Astrocyte (in vitro differentiated cells and primary cell): ENCODE data around the gene CPHXL. TPM values are rescaled to one million over a fixed set of nuclear protein-coding genes. Genes with fewer than 3 reads are reported as not detected.

Experiments
- DNase-seq: peaks from one replicate; pipeline ENCODE4 v3.0.0-alpha.2; 2010; ENCODE audit warnings: low read depth
- FAIRE-seq: peaks from 2 replicates; lab custom pipeline; 2011; peaks lifted over from hg19 to GRCh38; lab: Jason Lieb, UNC
- H2AFZ ChIP-seq: 2 replicates; pipeline ENCODE4 v1.6.0; 2012; ENCODE audit warnings: low read depth, low read length, inconsistent platforms
- H3K27ac ChIP-seq: 2 replicates; pipeline ENCODE4 v1.5.1; 2011; ENCODE audit warnings: low read depth, low read length, inconsistent platforms
- H3K27me3 ChIP-seq: 2 replicates; pipeline ENCODE4 v1.6.0; 2011; ENCODE audit warnings: low read length, inconsistent platforms; ENCODE audit not compliant: insufficient read depth
- H3K36me3 ChIP-seq: 2 replicates; pipeline ENCODE4 v1.5.1; 2011; ENCODE audit warnings: low read length, inconsistent platforms; ENCODE audit not compliant: insufficient read depth
- H3K4me1 ChIP-seq: 2 replicates; pipeline ENCODE4 v1.5.1; 2011; ENCODE audit warnings: low read length, inconsistent platforms; ENCODE audit not compliant: insufficient read depth
- H3K4me2 ChIP-seq: 2 replicates; pipeline ENCODE4 v1.6.0; 2012; ENCODE audit warnings: low read length, inconsistent platforms
- H3K4me3 ChIP-seq: 2 replicates; pipeline ENCODE4 v1.5.1; 2011; ENCODE audit warnings: low read depth, mild to moderate bottlenecking, low read length, inconsistent platforms; ENCODE audit not compliant: insufficient read depth
- H3K79me2 ChIP-seq: 2 replicates; pipeline ENCODE4 v1.6.0; 2012; ENCODE audit warnings: mild to moderate bottlenecking, low read length, inconsistent platforms; ENCODE audit not compliant: insufficient read depth
- H3K9ac ChIP-seq: 2 replicates; pipeline ENCODE4 v1.6.0; 2012; ENCODE audit warnings: mild to moderate bottlenecking, low read length, inconsistent platforms
- H3K9me3 ChIP-seq: 2 replicates; pipeline ENCODE4 v1.5.1; 2012; ENCODE audit warnings: low read depth, mild to moderate bottlenecking, low read length, inconsistent platforms; ENCODE audit not compliant: insufficient read depth
- H4K20me1 ChIP-seq: 2 replicates; pipeline ENCODE4 v1.6.0; 2012; ENCODE audit warnings: low read length, inconsistent platforms; ENCODE audit not compliant: insufficient read depth
- H3K27ac Mint-ChIP-seq: one replicate; pipeline ENCODE4 v1.8.0; 2021; ENCODE audit warnings: mild to moderate bottlenecking, mixed read lengths; ENCODE audit not compliant: unreplicated experiment
- H3K27me3 Mint-ChIP-seq: one replicate; pipeline ENCODE4 v1.8.0; 2021; ENCODE audit warnings: low read depth, mixed read lengths; ENCODE audit not compliant: unreplicated experiment
- H3K36me3 Mint-ChIP-seq: one replicate; pipeline ENCODE4 v1.8.0; 2021; ENCODE audit warnings: low read depth, mixed read lengths; ENCODE audit not compliant: unreplicated experiment
- H3K4me1 Mint-ChIP-seq: one replicate; pipeline ENCODE4 v1.8.0; 2021; ENCODE audit warnings: low read depth, mixed read lengths; ENCODE audit not compliant: unreplicated experiment
- H3K4me3 Mint-ChIP-seq: one replicate; pipeline ENCODE4 v1.8.0; 2021; ENCODE audit warnings: mild to moderate bottlenecking, moderate library complexity, mixed read lengths; ENCODE audit not compliant: unreplicated experiment
- H3K9me3 Mint-ChIP-seq: one replicate; pipeline ENCODE4 v1.8.0; 2021; ENCODE audit warnings: mild to moderate bottlenecking, mixed read lengths; ENCODE audit not compliant: unreplicated experiment
- CTCF ChIP-seq: IDR thresholded peaks from 2 replicates; pipeline ENCODE4 v1.5.1; 2011; ENCODE audit warnings: low read depth, mild to moderate bottlenecking, inconsistent platforms, low read length, moderate library complexity; ENCODE audit not compliant: insufficient read depth
- EZH2 ChIP-seq: IDR thresholded peaks from 2 replicates; pipeline ENCODE4 v1.6.1; 2012; ENCODE audit warnings: mild to moderate bottlenecking, low read length, inconsistent platforms; ENCODE audit not compliant: insufficient read depth
- total RNA-seq: library from RNA; stranded (reverse); gene quantifications from 2 replicates; pipeline ENCODE4 v1.2.1, GENCODE V29; 2021

The CPHXL gene
- total RNA-seq, 1 donor from 2014 or later = not detected

- Histone ChIP-seq H3K4me1 (peaks cover 14% of the 10 kb centered on the region), H4K20me1 (no peaks in the 10 kb centered on the region), H3K79me2 (no peaks in the 10 kb centered on the region), H3K36me3 (no peaks in the 10 kb centered on the region), H3K27ac (no peak overlapping the region), H3K27me3 (no peaks in the 10 kb centered on the region), H3K4me2 (peak overlapping the region; percentile 56), H3K9ac (no peak overlapping the region), H2AFZ (peak overlapping the region; percentile 2), H3K9me3 (no peaks in the 10 kb centered on the region), H3K4me3 (no peak overlapping the region)
- DNase-seq = peak; percentile 98
- no peaks in the 10 kb centered on the region for H3K9me3 Mint-ChIP-seq
- FAIRE-seq = no peak
- H3K4me3 Mint-ChIP-seq = no peak overlapping the region
- peaks cover 1% of the 10 kb centered on the region for H3K27me3 Mint-ChIP-seq
- no peak overlapping the region for H3K27ac Mint-ChIP-seq
- TF ChIP-seq CTCF = no peak
- no peak for TF ChIP-seq EZH2
- no peaks in the 10 kb centered on the region for H3K4me1 Mint-ChIP-seq
- H3K36me3 Mint-ChIP-seq = no peaks in the 10 kb centered on the region
Measured at GRCh38 chr16:75733305-75734211, 7.3 kb upstream of the CPHXL start.

GRCh38 chr16:75732871-75733270, 6.6 kb upstream of the CPHXL start:
- H4K20me1 ChIP-seq = no peaks in the 10 kb centered on the region
- H3K79me2 ChIP-seq = no peaks in the 10 kb centered on the region
- H3K4me2 ChIP-seq = peak overlapping the region; percentile 56
- peaks cover 14% of the 10 kb centered on the region for H3K4me1 ChIP-seq
- no peak overlapping the region for H3K27ac ChIP-seq
- H3K4me3 ChIP-seq = no peak overlapping the region
- Mint-ChIP-seq H3K36me3 (no peaks in the 10 kb centered on the region), H3K27me3 (no peaks in the 10 kb centered on the region), H3K9me3 (no peaks in the 10 kb centered on the region), H3K4me3 (no peak overlapping the region), H3K27ac (no peak overlapping the region), H3K4me1 (no peaks in the 10 kb centered on the region)
- no peak overlapping the region for H3K9ac ChIP-seq
- no peak for TF ChIP-seq CTCF
- no peak for TF ChIP-seq EZH2
- FAIRE-seq (no peak), DNase-seq (no peak)
- H2AFZ ChIP-seq = no peak overlapping the region
- H3K27me3 ChIP-seq = no peaks in the 10 kb centered on the region
- H3K36me3 ChIP-seq = no peaks in the 10 kb centered on the region
- H3K9me3 ChIP-seq = no peaks in the 10 kb centered on the region

GRCh38 chr16:75727221-75727620, 931 bp upstream of the CPHXL start:
- Mint-ChIP-seq H3K4me3 (no peak overlapping the region), H3K27ac (no peak overlapping the region), H3K9me3 (peaks cover 2% of the 10 kb centered on the region), H3K4me1 (no peaks in the 10 kb centered on the region), H3K36me3 (no peaks in the 10 kb centered on the region), H3K27me3 (no peaks in the 10 kb centered on the region)
- Histone ChIP-seq H3K36me3 (no peaks in the 10 kb centered on the region), H2AFZ (no peak overlapping the region), H3K4me1 (no peaks in the 10 kb centered on the region), H3K9ac (no peak overlapping the region), H3K9me3 (no peaks in the 10 kb centered on the region), H3K27ac (no peak overlapping the region), H3K79me2 (no peaks in the 10 kb centered on the region), H3K4me3 (no peak overlapping the region), H3K4me2 (no peak overlapping the region), H4K20me1 (no peaks in the 10 kb centered on the region), H3K27me3 (no peaks in the 10 kb centered on the region)
- TF ChIP-seq EZH2 (no peak), CTCF (no peak)
- FAIRE-seq (no peak), DNase-seq (no peak)
